ENCODE data around the gene RAB18. TPM values are rescaled to one million over a fixed set of nuclear protein-coding genes. Genes with fewer than 3 reads are reported as not detected.
A peak's percentile ranks its signal among the peaks of the same experiment; 100 is the strongest.
"Not testable (repeated sequence)": the region's sequence is repeated elsewhere in the genome, so short reads cannot be mapped to it uniquely, and the experiment has no call there.

Gene RAB18
- total RNA-seq, 1 donor from 2014 or later, result 96.9 TPM

GRCh38 chr10:27537787-27538186, 33.7 kb downstream of the RAB18 start:
- ATAC-seq, result no peak
- intact Hi-C loops (cut with DNase I), result no loop called here

DNA sequence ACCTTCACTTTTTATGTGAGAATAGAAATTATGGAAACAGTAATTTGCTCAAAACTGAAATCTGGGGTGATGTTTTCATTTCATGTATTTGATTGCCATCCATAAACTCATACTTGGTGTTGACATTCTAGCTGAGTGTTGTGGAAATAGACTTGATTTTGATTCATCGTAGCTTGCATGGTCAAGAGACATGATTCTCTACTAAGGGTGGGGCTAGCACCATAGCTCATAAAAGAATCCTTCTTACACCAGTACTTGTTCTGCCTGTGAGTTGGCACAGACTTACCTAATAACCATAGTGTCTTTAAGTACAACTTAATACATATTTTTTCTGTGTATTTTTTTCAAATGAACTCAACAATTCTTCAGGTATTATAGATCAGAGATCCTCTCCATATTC, 36.6 kb downstream of the RAB18 start:
- no peak for ATAC-seq
- intact Hi-C loops (cut with DNase I), result no loop called here
- DNase-seq (ENCODE audit: low spot score), result no peak

More at GRCh38 chr10:27537787-27538186, 33.7 kb downstream of the RAB18 start:
- DNase-seq (ENCODE audit: low spot score), result no peak

DNA sequence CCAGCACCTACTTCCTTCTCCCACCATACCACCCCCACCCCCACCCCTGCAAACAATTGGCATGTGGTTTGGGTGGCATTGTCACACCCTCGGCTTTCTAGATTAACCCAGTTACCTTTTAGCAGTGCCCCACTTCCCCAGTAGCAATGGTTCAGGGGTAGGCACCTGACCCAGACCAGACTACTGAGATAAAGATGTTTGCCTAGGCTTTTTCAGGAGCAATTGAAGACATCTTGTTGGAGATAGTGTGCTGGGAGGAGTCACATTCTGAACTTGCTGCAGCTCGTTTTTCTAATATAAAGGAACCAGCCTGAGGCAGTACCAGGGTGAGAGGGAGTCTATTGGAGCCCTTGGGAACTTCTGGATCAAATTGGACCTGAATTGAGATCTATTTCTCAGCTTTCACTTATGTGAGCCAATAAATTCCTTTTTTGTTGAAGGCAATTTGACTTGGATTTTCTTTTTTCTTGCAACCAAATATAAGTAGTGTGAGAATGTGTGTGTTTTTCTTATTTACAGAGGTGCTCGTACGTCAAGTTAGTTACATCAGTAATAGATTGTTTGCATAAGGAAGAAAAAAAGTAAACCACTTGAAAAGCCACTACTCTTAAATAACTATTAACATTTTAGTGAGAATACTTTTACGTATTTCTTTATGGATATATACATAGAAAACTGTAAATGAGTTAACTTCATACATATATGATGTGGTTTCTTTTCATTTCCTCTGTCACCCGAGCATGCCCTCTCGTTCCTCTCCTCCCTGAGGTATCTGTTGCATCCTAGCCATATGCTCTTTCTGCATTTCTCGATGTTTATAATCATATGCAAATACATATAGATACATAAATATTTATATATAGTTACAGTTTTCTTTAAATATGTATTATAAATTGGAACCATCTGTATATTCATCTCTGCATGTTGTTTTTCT, 38.0 kb downstream of the RAB18 start:
- intact Hi-C loops (cut with DNase I), result no loop called here
- DNase-seq (ENCODE audit: low spot score), result no peak
- ATAC-seq, result no peak

GRCh38 chr10:27542812-27543211, 38.7 kb downstream of the RAB18 start:
- ATAC-seq (no peak), DNase-seq (ENCODE audit: low spot score) (no peak)
- intact Hi-C loops (cut with DNase I), result no loop called here

- ATAC-seq, result no peak
- intact Hi-C loops (cut with DNase I), result no loop called here
Observed at GRCh38 chr10:27547047-27547446, 42.9 kb downstream of the RAB18 start.

GRCh38 chr10:27547482-27547881, 43.4 kb downstream of the RAB18 start:
- DNase-seq (ENCODE audit: low spot score) (no peak), ATAC-seq (no peak)
- intact Hi-C loops (cut with DNase I), result no loop called here

More at GRCh38 chr10:27547047-27547446, 42.9 kb downstream of the RAB18 start:
- no peak for DNase-seq (ENCODE audit: low spot score)

- no peak for ATAC-seq
- intact Hi-C loops (cut with DNase I), result no loop called here
- no peak for DNase-seq (ENCODE audit: low spot score)
Observed at GRCh38 chr10:27550823-27551222, 46.7 kb downstream of the RAB18 start.

GRCh38 chr10:27558612-27559020, 54.5 kb downstream of the RAB18 start:
- intact Hi-C loops (cut with DNase I), result no loop called here
- peak; percentile 65 for DNase-seq (ENCODE audit: low spot score)
- ATAC-seq, result peak; percentile 72

GRCh38 chr10:27561334-27561733, 57.2 kb downstream of the RAB18 start:
- intact Hi-C loops (cut with DNase I), result no loop called here
- no peak for DNase-seq (ENCODE audit: low spot score)
- no peak for ATAC-seq

DNA sequence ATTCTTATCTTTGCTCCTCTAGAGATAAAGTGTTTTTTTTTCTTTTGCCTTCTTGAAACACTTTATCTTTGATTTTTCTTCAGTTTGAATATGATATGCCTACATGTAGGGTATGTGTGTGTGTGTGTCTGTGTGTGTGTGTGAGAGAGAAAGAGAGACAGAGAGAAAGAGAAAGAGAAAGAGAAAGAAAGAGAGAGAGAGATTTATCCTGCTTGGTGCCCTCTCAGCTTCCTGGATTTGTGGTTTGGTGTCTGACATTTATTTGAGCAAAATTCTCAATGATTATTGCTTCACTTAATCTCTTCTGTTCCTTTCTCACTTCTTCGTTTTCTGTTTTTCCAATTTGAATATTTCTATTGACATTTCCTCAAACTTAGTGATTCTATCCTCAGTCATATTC, 60.3 kb downstream of the RAB18 start:
- no peak for DNase-seq (ENCODE audit: low spot score)
- no peak for ATAC-seq
- intact Hi-C loops (cut with DNase I), result no loop called here

- ATAC-seq (no peak), DNase-seq (ENCODE audit: low spot score) (no peak)
- intact Hi-C loops (cut with DNase I), result no loop called here
Observed at GRCh38 chr10:27564880-27565279, 60.8 kb downstream of the RAB18 start.

- ATAC-seq, result no peak
Observed at GRCh38 chr10:27568196-27569175, 64.4 kb downstream of the RAB18 start.

DNA sequence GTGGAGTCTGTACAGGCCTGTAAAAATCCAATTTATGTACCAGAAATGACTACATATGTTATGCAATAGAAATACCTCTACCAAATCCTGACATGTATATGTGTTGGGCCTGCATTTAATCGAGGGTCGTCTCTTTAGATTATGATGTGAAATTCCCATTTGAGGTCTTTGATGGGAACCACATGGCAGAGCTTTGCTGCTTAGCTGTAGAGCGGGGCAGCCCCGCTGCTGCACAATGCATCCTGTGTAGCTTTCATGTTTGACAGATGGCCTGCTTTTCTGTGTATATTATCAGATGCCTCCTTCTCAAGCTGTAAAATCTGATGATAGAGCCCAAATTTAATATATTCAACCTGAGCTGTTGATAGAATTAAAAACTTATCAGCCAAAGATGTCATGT, 65.8 kb downstream of the RAB18 start:
- DNase-seq (ENCODE audit: low spot score) (no peak), ATAC-seq (no peak)
- intact Hi-C loops (cut with DNase I), result no loop called here

More at GRCh38 chr10:27568196-27569175, 64.4 kb downstream of the RAB18 start:
- DNase-seq (ENCODE audit: low spot score), result no peak
- intact Hi-C loops (cut with DNase I), result no loop called here

GRCh38 chr10:27577038-27577437, 72.9 kb downstream of the RAB18 start:
- ATAC-seq; intact Hi-C loops (cut with DNase I): not testable (repeated sequence)

DNA sequence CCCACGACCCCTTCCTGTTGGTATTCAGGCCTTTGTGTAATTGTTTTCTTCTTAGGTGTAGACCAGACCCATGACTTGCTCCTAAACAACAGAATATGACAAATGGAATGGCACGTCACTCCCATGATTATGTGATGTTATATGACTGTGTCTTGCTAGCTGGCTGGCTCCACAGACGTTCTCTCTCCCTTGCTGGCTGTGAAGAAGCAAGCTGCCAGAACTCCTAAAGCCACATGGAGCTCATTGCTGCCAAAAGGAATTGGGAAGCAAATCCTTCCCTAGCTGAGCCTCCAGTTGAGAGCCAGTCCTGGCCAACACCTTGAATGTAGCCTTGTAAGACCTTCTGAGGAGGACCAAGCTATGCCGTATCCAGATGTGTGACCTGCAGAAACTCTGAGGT, 74.2 kb downstream of the RAB18 start:
- ATAC-seq (no peak), DNase-seq (ENCODE audit: low spot score) (no peak)
- intact Hi-C loops (cut with DNase I), result no loop called here

More at GRCh38 chr10:27577038-27577437, 72.9 kb downstream of the RAB18 start:
- DNase-seq (ENCODE audit: low spot score), result not testable (repeated sequence)

DNA sequence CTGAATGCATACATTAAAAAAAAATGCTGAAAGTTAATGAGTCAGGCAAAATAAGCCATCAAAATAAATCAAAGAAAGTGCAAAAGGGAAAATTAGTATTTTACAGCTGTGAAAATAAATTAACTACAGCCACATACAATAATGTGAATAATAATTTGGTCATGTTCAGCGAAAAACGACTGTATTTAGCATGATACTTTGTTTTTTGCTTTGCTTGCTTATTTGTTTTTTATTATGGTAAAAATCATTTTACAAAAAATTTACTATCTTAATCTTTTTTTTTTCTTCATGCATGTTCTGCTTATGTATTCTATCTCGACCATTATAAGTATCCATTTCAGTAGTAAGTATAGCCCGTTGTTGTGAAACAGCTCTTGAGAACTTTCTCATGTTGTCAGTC, 77.1 kb downstream of the RAB18 start:
- no peak for ATAC-seq
- intact Hi-C loops (cut with DNase I), result no loop called here

DNA sequence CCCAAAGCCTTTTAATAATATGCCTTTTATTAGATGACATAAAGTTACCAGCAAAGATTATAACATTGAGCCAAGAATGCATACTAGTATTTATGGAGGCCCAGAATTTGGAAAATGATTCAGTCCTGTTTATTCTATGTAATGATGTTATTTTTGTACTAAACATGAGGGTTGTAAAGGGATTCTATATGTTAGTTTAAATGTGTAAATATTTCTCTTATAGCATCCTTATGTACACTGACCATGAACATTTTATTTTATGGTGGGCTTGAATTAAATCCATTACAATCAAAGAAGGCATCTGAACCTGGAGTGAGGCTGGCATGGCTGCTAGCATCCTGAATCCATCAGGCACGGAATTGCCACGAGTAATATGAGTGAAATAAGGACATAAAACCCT, 80.2 kb downstream of the RAB18 start:
- DNase-seq (ENCODE audit: low spot score) (no peak), ATAC-seq (no peak)
- intact Hi-C loops (cut with DNase I), result no loop called here

More for the DNA sequence above, 77.1 kb downstream of the RAB18 start:
- no peak for DNase-seq (ENCODE audit: low spot score)
